HEK293T (cell line): Measurements from ENCODE around the gene CFAP61.

Source experiments
- BHLHE40 ChIP-seq: fragments of 450-650 bp; IDR thresholded peaks from 2 replicates; pipeline ENCODE4 v1.6.1; 2016; ENCODE audit warnings: mild to moderate bottlenecking, moderate library complexity, borderline replicate concordance
- ELF4 ChIP-seq: fragments of 450-650 bp; IDR thresholded peaks from 2 replicates; pipeline ENCODE4 v1.6.1; 2017; ENCODE audit warnings: antibody characterized with exemption
- FOXA1 ChIP-seq: fragments of 450-650 bp; IDR thresholded peaks from 2 replicates; pipeline ENCODE4 v1.6.1; 2016; ENCODE audit warnings: mild to moderate bottlenecking
- FOXK2 ChIP-seq: fragments of 450-650 bp; IDR thresholded peaks from 2 replicates; pipeline ENCODE4 v1.6.1; 2016; ENCODE audit warnings: mild to moderate bottlenecking
- FOXM1 ChIP-seq: fragments of 450-650 bp; IDR thresholded peaks from 2 replicates; pipeline ENCODE4 v1.6.1; 2017; ENCODE audit warnings: mild to moderate bottlenecking, borderline replicate concordance
- HDGF ChIP-seq: fragments of 450-650 bp; IDR thresholded peaks from 2 replicates; pipeline ENCODE4 v1.6.1; 2017; ENCODE audit warnings: antibody characterized with exemption, borderline replicate concordance
- L3MBTL2 ChIP-seq: fragments of 450-650 bp; conservative IDR thresholded peaks from 2 replicates; pipeline ENCODE4 v1.6.1; 2016; ENCODE audit warnings: mild to moderate bottlenecking
- NFRKB ChIP-seq: fragments of 450-650 bp; IDR thresholded peaks from 2 replicates; pipeline ENCODE4 v1.6.1; 2016; ENCODE audit warnings: mild to moderate bottlenecking, moderate library complexity
- PKNOX1 ChIP-seq: fragments of 450-650 bp; IDR thresholded peaks from 2 replicates; pipeline ENCODE4 v1.6.1; 2016
- SP1 ChIP-seq: fragments of 450-650 bp; IDR thresholded peaks from 2 replicates; pipeline ENCODE4 v1.6.1; 2017
- SUZ12 ChIP-seq: fragments of 450-650 bp; IDR thresholded peaks from 2 replicates; pipeline ENCODE4 v1.6.1; 2016; ENCODE audit warnings: mild to moderate bottlenecking
- TARDBP ChIP-seq: fragments of 450-650 bp; IDR thresholded peaks from 2 replicates; pipeline ENCODE4 v1.6.1; 2016
- ZNF384 ChIP-seq: fragments of 450-650 bp; IDR thresholded peaks from 2 replicates; pipeline ENCODE4 v1.6.1; 2016

- TF ChIP-seq L3MBTL2 (no peak), HDGF (no peak), SP1 (no peak), BHLHE40 (no peak), PKNOX1 (no peak), FOXK2 (no peak), ZNF384 (no peak), FOXA1 (no peak), FOXM1 (no peak), NFRKB (no peak), SUZ12 (no peak), TARDBP (no peak), ELF4 (no peak)
Observed at GRCh38 chr20:20327746-20328145, 275.4 kb downstream of the CFAP61 start.
